ENCODE data around the gene INSM1.

- no peak for TF ChIP-seq EP300 (IDR thresholded peaks at IDR 0.05)
- no peak for TF ChIP-seq POLR2AphosphoS5 (IDR thresholded peaks at IDR 0.05)
- no peak for TF ChIP-seq POLR2A (IDR thresholded peaks at IDR 0.05)
- TF ChIP-seq, protein P1, sequence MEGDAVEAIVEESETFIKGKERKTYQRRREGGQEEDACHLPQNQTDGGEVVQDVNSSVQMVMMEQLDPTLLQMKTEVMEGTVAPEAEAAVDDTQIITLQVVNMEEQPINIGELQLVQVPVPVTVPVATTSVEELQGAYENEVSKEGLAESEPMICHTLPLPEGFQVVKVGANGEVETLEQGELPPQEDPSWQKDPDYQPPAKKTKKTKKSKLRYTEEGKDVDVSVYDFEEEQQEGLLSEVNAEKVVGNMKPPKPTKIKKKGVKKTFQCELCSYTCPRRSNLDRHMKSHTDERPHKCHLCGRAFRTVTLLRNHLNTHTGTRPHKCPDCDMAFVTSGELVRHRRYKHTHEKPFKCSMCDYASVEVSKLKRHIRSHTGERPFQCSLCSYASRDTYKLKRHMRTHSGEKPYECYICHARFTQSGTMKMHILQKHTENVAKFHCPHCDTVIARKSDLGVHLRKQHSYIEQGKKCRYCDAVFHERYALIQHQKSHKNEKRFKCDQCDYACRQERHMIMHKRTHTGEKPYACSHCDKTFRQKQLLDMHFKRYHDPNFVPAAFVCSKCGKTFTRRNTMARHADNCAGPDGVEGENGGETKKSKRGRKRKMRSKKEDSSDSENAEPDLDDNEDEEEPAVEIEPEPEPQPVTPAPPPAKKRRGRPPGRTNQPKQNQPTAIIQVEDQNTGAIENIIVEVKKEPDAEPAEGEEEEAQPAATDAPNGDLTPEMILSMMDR (IDR thresholded peaks at IDR 0.05), result no peak
Measured at GRCh38 chr20:20344476-20344875, 23.4 kb upstream of the INSM1 start.

Data from sigmoid colon (tissue), 4 donors.